ENCODE data around the gene VSTM2L.

VSTM2L gene

DNA sequence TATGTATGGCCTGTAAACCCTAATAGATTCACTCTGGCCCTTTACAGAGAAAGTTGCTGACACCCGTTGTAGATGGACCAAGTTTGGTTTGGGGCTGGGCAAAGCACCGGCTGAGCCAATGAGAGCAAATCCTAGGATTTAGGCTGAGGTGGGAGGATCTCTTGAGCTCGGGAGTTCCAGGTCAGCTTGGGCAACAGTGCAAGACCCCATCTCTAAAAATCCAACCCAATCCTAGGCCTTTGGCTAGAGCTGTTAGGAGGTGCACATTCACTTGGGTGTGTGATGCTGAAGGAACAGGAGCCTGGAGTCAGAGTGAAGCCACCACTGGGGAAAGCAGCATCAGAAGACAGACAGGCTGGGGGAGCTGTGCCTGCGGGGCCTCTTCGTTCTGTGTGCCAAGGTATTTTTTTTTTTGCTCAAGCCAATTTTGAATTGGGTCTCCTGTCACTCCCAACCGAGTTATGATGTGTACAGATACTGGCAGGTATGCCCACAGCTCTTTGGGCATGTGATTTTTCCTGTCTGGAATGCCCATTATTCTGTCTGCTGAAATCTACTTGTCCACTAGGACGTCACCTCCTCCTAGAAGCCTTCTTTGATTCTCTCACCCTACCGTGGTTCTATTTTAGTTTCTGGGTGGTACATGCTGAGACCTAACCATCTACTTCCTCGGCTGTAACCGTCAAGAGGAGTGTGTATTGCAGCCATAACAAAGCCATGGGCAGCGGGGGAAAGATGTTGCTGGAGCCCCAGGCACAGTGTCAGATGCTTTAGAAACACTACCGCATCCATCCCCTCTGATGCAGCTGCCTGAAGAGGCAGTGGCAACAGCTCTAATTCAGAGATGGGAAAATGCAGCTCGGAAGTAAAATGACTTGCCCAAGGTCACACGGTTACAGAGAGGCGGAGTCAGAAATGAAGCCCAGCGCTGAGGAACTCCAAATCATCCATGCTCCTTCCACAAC is 76.4 kb downstream of the VSTM2L start:
- H3K4me3 ChIP-seq (ENCODE audit: low read length), result no peak overlapping the region
- no peak overlapping the region for H3K9ac ChIP-seq (ENCODE audit: low read length)
- H3K4me1 ChIP-seq (ENCODE audit: control insufficient read depth, insufficient read depth, low read length), result no peaks in the 10 kb centered on the region
- no peaks in the 10 kb centered on the region for H3K27me3 ChIP-seq (ENCODE audit: control insufficient read depth, insufficient read depth, low read length)
- no peak overlapping the region for H3K27ac ChIP-seq (ENCODE audit: low read depth, low read length)
- no peaks in the 10 kb centered on the region for H3K36me3 ChIP-seq (ENCODE audit: control insufficient read depth, insufficient read depth, low read length)

DNA sequence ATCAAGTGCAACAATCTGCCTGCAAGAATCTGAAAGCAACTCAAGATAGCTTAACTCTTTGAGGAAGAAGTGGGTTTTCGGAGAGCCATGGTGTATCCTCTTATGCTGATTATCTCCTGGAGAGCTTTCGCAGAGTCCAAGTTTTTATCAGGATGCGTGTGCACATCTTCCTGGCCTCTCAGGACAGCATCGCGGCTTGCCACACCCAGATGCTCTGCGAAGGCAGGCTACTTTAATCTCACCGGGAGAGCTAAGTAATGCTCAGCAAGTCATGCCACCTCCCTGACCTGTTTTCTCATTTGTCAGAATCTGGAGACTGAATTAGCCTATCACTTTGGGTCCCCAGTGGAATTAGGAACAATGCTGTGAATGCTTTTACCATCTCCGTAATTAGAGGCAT is 77.5 kb downstream of the VSTM2L start:
- Histone ChIP-seq H3K4me3 (ENCODE audit: low read length) (no peak overlapping the region), H3K27ac (ENCODE audit: low read depth, low read length) (no peak overlapping the region), H3K27me3 (ENCODE audit: control insufficient read depth, insufficient read depth, low read length) (no peaks in the 10 kb centered on the region), H3K36me3 (ENCODE audit: control insufficient read depth, insufficient read depth, low read length) (no peaks in the 10 kb centered on the region), H3K4me1 (ENCODE audit: control insufficient read depth, insufficient read depth, low read length) (no peaks in the 10 kb centered on the region), H3K9ac (ENCODE audit: low read length) (no peak overlapping the region)

DNA sequence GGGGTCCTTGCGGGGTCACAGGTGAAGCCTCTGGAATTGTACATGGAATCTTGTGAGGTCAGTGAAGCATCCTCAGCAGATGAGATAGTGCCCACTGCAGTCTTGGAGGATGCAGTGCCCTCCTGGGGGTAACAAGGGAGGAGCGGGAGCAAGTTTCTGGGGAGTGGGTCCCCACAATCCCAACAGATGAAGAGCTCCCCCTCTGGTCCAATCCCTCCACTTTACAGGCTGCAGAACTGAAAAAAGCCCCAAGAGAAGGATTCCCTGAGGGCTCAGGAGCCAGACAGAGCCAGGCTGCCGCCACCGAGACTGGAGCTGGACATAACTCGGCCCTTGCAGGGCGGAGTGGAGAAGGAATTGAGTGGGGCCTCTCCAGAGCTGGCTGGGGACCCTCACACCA is 77.9 kb downstream of the VSTM2L start:
- Histone ChIP-seq H3K4me3 (ENCODE audit: low read length) (no peak overlapping the region), H3K4me1 (ENCODE audit: control insufficient read depth, insufficient read depth, low read length) (no peaks in the 10 kb centered on the region), H3K27ac (ENCODE audit: low read depth, low read length) (no peak overlapping the region), H3K27me3 (ENCODE audit: control insufficient read depth, insufficient read depth, low read length) (no peaks in the 10 kb centered on the region), H3K36me3 (ENCODE audit: control insufficient read depth, insufficient read depth, low read length) (no peaks in the 10 kb centered on the region), H3K9ac (ENCODE audit: low read length) (no peak overlapping the region)

DNA sequence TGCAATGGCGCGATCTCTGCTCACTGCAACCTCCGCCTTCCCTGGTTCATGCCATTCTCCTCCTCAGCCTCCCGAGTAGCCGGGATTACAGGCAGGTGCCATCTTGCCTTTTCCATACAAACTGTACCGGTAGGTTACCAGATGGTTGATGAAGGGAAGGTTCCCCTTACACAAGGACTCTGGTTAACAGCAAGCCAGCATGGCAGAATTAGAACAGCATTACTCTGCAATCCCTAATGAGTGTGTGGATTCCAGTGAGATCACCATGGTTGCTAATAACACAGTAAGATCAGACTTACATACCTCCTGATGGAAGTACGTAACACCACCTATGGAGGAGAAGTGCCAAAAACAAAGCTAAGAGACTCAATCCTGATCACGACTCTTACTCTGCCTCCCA is 78.6 kb downstream of the VSTM2L start:
- Histone ChIP-seq H3K9ac (ENCODE audit: low read length) (no peak overlapping the region), H3K36me3 (ENCODE audit: control insufficient read depth, insufficient read depth, low read length) (no peaks in the 10 kb centered on the region), H3K4me3 (ENCODE audit: low read length) (no peak overlapping the region), H3K4me1 (ENCODE audit: control insufficient read depth, insufficient read depth, low read length) (peaks cover 2% of the 10 kb centered on the region), H3K27me3 (ENCODE audit: control insufficient read depth, insufficient read depth, low read length) (no peaks in the 10 kb centered on the region), H3K27ac (ENCODE audit: low read depth, low read length) (no peak overlapping the region)

DNA sequence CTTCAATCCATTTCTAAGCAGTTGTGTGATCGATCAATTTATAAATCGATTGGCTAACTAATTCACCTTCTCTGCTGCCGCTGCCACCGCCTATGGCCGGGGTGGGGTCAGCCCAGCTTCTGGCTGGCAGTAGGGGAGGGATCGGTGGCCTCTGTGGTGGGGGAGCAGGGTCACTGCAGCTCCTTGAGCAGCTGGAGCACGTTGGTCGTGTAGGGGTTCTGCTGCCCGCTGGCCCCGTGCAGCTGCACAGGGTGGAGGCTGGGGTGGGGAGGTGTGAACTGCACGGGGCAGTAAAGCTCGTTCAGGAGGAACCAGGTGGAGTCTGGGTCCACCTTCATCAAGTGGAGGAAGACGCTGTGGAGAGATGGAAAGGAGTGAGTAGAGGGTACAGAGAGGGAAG is 80.4 kb downstream of the VSTM2L start:
- Histone ChIP-seq H3K36me3 (ENCODE audit: control insufficient read depth, insufficient read depth, low read length) (no peaks in the 10 kb centered on the region), H3K4me1 (ENCODE audit: control insufficient read depth, insufficient read depth, low read length) (peaks cover 8% of the 10 kb centered on the region), H3K27ac (ENCODE audit: low read depth, low read length) (no peak overlapping the region), H3K9ac (ENCODE audit: low read length) (no peak overlapping the region), H3K4me3 (ENCODE audit: low read length) (no peak overlapping the region), H3K27me3 (ENCODE audit: control insufficient read depth, insufficient read depth, low read length) (no peaks in the 10 kb centered on the region)

DNA sequence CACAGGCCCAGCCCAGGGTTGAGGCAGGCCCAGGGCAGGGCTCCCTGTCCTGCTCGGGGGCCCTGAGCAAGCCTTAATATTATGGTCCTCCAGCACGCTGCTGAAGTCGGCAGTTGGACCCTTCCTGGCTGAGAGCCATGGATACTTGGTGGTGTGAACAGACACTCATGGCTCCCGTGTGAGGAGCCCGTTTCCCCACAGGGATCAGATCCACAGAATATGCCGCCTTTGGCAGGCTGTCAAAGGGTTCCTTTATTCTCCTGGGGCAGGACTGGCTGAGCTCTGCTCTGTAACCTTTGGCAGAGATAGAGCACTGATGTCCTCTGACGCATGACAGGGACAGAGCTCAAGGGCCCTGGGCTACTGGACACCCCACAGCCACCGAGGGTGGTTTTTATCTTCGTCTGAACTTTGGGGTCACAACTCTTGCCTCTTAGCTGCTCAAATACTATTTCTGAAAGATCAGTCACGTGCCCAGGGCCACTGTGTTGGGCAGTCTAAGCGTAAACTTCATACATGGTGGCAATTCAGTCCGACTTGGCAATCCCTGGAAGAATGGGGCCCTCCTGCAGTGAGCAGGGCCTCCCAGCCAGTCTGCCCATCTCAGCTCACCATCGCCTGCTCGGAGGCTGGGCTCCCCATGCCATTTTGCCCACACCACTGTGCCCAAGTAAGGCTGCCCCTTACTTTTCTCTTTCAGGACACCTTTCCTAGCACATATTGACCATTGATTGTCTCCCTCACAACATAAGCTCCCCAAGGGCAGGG is 81.3 kb downstream of the VSTM2L start:
- H3K4me1 ChIP-seq (ENCODE audit: control insufficient read depth, insufficient read depth, low read length), result peaks cover 8% of the 10 kb centered on the region
- H3K36me3 ChIP-seq (ENCODE audit: control insufficient read depth, insufficient read depth, low read length), result no peaks in the 10 kb centered on the region
- H3K9ac ChIP-seq (ENCODE audit: low read length), result no peak overlapping the region
- H3K4me3 ChIP-seq (ENCODE audit: low read length), result no peak overlapping the region
- no peak overlapping the region for H3K27ac ChIP-seq (ENCODE audit: low read depth, low read length)
- H3K27me3 ChIP-seq (ENCODE audit: control insufficient read depth, insufficient read depth, low read length), result no peaks in the 10 kb centered on the region

DNA sequence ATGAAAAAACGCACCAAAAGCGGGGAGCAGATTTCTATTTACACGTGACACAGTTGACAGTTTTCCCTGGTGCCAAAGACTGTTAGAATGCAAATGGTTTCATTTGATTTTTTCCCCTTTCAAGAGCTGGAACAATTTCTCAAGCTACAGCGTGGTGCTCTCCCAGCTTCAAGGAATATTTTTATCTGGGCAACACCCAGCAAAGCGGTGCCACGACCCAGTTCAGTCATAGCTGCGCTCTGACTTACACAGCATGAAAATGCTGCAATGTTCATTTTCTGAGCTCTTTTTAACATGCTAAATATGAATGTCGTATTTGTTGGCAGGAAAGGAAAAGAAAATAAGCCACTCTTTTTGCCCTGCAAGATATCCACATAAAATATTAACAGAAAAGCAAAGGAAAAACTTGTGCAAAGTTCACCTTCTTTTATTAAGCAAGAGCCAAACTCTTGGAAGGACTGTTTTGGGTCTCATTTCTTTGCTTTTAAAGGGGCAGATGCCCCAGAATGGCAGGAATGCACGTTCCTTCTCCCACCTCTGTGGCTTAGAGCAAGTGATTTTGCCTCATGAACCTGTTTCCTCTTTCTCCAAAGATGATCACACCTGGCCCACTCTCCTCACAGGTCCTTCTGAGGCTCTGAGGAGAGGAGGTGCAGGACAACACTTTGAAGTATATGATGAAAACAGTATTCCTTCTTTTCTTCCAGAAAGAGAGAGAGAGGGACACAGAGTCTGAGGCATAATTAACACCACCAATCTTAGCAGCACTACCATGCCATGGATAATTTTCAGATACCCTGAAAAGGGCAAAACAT is 83.3 kb downstream of the VSTM2L start:
- no peak overlapping the region for H3K4me3 ChIP-seq (ENCODE audit: low read length)
- no peaks in the 10 kb centered on the region for H3K27me3 ChIP-seq (ENCODE audit: control insufficient read depth, insufficient read depth, low read length)
- H3K4me1 ChIP-seq (ENCODE audit: control insufficient read depth, insufficient read depth, low read length), result peaks cover 8% of the 10 kb centered on the region
- no peak overlapping the region for H3K9ac ChIP-seq (ENCODE audit: low read length)
- no peaks in the 10 kb centered on the region for H3K36me3 ChIP-seq (ENCODE audit: control insufficient read depth, insufficient read depth, low read length)
- no peak overlapping the region for H3K27ac ChIP-seq (ENCODE audit: low read depth, low read length)

DNA sequence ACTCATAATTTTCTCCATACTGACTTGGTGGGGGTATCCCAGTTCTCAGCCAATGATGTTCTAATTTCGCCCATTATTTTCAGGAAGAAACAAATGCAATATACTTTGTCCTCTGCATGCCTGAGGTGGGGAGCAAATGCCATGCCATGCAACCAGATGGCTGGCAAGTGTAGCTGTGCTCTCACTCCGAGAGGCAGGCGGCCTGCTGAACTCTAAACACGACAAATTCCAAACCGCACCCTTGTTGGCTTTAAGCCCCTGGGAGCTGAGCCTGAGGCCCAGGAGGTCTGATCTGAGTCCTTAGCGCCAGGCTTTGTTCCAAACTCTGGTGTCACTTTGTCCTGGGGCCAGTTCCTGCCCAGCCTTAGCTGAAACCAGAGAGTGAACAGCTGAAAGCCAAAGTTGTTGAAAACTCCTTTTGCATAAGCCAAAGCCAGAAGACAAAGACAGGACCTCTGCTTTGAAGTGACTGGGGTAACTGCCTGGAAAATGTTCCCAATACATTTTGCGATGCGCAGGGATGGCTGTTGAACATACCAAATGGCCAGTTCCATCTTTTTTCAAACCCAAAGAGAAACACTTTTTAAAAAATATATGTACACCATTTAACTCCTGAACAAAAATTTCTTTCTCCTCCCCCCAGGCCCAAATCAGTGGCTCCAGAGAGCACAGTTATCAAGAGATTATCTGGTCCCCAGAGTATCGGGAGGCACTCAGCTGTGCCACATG is 84.1 kb downstream of the VSTM2L start:
- Histone ChIP-seq H3K4me1 (ENCODE audit: control insufficient read depth, insufficient read depth, low read length) (peaks cover 8% of the 10 kb centered on the region), H3K9ac (ENCODE audit: low read length) (no peak overlapping the region), H3K4me3 (ENCODE audit: low read length) (no peak overlapping the region)

DNA sequence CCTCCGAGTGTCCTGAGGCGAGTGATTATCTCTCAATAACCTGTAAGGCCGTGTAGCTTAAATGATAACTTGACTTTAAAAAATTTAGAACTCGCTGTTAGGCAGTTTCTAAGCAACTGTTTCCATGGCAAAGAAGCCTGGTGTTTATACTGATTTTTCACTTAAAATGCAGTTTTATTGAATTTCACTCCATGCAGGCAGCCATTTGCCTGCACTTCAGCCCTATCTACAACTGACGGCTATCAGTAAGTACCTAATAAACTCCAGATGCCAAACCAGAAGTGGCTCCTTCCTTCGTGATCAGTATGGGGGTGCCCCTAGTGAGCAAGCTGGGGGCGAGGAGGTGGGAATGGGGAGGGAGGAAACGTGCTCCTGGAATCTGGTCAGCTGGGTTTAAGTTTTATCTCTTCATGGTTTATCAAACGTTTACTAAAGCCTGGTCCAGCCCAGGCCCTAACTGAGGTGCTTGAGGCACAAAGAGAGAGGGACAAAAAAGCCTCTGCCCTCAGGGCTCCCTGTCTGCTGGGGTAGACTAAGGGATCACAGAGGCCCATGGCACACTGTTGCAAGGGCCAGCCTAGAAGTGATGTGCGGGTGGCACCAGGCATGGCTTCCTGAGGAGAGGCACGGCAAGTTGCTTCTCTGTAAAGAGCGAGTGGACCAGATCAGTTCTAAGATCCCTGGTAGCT is 84.8 kb downstream of the VSTM2L start:
- Histone ChIP-seq H3K27ac (ENCODE audit: low read depth, low read length) (no peak overlapping the region), H3K4me1 (ENCODE audit: control insufficient read depth, insufficient read depth, low read length) (peaks cover 8% of the 10 kb centered on the region), H3K27me3 (ENCODE audit: control insufficient read depth, insufficient read depth, low read length) (no peaks in the 10 kb centered on the region)

More for the DNA sequence above, 84.1 kb downstream of the VSTM2L start:
- Histone ChIP-seq H3K27ac (ENCODE audit: low read depth, low read length) (no peak overlapping the region), H3K27me3 (ENCODE audit: control insufficient read depth, insufficient read depth, low read length) (no peaks in the 10 kb centered on the region), H3K36me3 (ENCODE audit: control insufficient read depth, insufficient read depth, low read length) (no peaks in the 10 kb centered on the region)

DNA sequence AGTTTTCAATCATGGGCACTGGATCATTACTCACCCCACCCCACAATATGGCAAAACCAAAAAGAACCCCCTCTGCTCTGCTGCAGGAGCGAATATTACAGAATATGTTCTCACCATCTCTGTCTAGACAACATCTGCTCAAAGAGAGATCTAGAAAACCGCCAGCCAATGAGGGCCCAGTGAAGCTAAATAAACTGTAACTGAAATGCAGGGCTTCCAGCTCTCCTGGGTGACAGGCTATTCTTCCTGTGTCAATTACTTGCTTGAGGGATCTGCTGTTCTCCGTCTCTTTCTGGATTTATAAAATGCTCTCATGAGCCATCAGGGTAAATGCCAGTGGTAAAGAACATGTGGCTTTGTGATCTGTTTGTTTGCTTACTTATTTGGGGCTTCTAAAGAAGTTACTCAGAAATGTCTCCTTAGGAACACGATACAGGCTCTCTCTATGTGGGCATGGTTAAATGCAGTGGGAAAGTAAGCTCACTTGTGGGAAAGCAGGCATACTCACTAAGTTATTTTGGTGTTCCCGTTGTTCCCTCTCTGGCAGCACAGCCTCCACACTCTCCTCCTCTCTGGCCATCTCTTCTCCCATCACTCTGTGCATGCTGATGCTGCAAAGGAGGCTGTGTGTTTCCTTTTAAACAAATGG is 85.5 kb downstream of the VSTM2L start:
- no peak overlapping the region for H3K27ac ChIP-seq (ENCODE audit: low read depth, low read length)
- no peaks in the 10 kb centered on the region for H3K36me3 ChIP-seq (ENCODE audit: control insufficient read depth, insufficient read depth, low read length)
- no peaks in the 10 kb centered on the region for H3K27me3 ChIP-seq (ENCODE audit: control insufficient read depth, insufficient read depth, low read length)
- no peak overlapping the region for H3K4me3 ChIP-seq (ENCODE audit: low read length)
- H3K9ac ChIP-seq (ENCODE audit: low read length), result no peak overlapping the region
- peaks cover 8% of the 10 kb centered on the region for H3K4me1 ChIP-seq (ENCODE audit: control insufficient read depth, insufficient read depth, low read length)

More for the DNA sequence above, 84.8 kb downstream of the VSTM2L start:
- H3K9ac ChIP-seq (ENCODE audit: low read length), result no peak overlapping the region
- no peaks in the 10 kb centered on the region for H3K36me3 ChIP-seq (ENCODE audit: control insufficient read depth, insufficient read depth, low read length)
- H3K4me3 ChIP-seq (ENCODE audit: low read length), result no peak overlapping the region
